NCI-H748 (cell line): ENCODE data around the gene SATB2.

Source experiments
- DNase-seq: peaks from one replicate; lab custom pipeline; 2025; ENCODE audit not compliant: unreplicated experiment; lab: John Stamatoyannopoulos, UW

Gene SATB2

DNA sequence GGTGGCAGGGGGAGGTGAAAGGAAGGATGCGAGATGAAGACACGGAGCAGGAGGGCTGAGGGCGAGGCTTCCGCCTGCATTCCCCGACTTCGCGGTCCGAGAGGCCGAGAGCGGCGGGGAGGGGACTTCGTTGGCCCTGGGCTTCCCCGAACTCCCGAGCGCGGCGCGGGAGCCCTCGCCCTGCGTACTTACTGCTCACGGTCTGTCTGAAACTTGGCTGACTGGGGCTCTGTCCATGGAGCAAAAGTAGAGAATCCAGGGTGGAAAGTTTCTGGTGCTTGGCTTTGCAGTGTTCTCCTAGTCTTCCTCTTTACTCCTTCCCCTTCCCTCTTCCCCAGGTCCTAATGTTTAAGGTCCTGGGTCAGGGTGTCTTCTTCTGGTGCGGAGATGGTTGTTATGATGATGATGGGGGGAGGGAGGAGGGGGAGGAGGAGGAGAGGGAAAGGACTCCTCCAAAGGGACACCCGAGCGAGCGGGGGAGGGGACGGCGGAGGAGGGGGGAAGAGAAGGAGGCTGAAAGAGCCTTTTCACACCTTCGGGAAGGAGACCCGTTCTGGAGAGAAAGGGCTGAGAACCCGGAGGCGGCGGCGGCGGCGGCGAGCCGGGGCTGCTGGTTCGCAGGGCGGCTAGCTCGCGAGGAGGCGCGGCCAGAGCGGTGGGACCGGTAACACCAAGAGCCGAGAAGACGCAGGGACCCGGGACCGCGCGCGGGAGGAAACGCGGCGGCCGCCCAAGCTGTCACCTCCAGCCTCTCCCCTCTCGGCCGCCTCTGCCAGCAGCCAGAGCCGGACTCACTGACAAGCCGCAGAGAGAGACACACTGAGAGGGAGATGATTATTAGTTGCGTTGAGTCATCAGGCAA, at the start of gene SATB2:
SATB2 (minus strand) TSS at position 793 of the 862 bp plus-strand sequence. CDS start 1,902 bp downstream, outside the sequence.
- DNase-seq = peak; percentile 77

DNA sequence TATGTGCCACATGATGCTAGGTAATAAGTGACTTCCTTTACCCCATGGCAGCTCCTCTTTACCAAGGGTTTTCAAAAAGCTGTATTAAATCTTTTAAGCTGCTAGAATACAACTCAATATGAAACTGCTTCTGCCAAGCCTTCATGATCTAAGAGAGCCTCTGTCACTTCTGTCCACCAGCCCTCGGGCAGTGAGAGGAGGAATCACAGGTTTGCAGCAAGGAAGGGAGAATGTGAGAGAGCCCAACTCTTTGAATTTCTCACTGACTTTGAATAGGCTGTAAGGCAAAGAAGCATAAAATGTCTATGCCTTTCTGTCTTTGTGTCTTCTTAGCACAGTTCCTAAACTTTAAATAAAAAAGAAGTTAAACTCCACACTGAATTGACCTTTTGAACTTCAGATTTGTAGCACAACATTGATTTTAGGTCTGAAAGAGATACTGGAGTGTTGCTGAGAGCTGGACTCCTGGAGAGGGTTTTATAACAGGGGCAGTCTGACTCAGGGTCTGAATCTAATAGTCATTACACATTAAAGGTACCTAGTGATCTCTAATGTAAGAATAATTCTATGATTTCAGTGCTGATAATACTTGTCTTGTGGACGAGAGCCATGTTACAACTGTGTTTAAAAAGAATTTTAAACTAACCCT, 48.1 kb upstream of the SATB2 start:
- no peak for DNase-seq

DNA sequence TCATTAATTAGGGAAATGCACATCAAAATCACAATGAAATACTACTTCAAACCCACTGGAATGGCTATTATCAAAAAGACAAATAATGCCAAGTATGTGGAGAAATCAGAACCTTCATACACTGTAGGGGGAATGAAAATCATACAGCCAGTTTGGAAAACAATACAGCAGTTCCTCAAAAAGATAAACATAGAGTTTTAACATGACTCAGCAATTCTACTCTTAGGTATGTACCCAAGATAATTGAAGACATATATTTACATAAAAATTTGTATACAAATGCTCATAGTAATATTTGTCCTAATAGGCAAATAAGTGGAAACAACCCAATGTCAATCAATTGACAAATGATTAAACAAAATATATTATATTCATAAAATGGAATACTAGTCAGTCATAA, 45.4 kb upstream of the SATB2 start:
- DNase-seq = no peak

DNA sequence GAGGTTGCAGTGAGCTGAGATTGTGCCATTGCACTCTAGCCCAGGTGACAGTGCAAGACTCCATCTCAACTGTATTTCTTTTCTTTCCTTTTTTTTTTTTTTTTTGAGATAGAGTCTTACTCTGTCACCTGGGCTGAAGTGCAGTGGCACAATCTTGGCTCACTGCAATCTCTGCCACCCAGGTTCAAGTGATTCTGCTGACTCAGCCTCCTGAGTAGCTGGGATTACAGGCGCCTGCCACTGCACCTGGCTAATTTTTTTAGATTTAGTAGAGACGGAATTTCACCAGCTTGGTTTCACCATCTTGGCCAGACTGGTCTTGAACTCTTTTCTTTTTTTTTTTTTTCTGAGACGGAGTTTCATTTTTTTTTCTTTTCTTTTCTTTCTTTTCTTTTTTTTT, 41.3 kb upstream of the SATB2 start:
- no peak for DNase-seq

DNA sequence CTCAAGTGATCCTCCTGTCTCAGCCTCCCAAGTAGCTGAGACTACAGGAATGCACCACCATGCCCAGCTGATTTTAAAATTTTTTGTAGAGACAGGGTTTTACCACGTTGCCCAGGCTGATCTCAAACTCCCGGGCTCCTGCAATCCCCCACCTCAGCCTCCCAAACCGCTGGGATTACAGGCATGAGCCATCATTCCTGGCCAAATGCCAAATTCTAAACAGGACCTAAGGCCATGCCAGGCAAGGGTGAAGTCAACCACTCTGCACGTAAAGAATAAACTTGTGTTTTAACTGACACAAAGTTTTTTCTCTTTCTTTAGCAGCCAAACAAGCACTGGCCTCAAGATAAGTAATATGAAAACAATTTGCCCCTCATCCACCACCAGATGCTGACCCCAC, 37.4 kb upstream of the SATB2 start:
- peak; percentile 13 for DNase-seq

DNA sequence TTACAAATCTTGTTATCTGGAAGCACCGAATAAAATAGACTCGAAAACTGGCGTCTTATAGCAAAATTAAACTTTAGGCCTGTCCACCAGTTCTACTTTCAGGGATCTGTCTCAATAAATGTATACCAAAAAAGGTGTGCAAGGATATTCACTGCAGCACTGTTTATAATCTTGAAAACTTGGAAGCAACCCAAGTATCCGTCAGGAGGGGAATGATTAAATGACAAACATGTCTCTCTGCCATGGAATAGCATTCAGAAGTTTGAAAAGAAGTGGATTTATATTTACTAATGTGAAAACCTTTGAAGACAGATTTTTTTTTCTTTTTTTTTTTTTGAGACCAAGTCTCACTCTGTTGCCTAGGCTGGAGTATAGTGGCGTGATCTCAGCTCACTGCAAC, 32.3 kb upstream of the SATB2 start:
- DNase-seq = peak; percentile 17

DNA sequence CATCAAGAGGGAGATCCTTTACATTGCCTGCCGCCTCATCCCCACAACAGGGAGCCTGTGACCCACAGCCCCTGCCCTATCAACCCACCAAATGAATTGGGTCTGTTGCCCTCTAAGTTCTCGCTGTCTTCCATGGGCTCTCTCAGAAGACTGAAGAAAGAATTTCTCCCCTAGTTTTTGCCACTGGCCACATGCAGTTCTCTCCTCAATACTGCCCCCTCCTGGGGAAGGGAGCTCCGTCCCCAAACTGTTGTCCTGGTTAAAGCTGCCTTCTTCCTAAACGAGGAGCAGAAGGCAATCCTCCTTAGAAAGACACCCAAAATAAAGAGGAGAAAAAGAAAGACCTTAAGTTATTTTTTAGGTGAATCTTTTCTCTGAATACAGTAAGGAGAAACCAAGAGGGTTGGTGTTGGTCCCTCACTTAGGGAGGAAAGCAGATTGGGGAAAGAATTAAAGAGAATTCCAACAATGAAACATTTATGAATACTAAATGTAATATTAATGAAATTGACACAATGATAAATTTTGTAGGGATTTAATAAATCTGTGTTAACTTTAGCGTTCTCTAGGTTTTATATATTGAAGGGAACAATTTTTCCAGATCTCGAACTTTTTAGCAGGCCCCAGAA, 31.1 kb upstream of the SATB2 start:
- DNase-seq = peak; percentile 61

DNA sequence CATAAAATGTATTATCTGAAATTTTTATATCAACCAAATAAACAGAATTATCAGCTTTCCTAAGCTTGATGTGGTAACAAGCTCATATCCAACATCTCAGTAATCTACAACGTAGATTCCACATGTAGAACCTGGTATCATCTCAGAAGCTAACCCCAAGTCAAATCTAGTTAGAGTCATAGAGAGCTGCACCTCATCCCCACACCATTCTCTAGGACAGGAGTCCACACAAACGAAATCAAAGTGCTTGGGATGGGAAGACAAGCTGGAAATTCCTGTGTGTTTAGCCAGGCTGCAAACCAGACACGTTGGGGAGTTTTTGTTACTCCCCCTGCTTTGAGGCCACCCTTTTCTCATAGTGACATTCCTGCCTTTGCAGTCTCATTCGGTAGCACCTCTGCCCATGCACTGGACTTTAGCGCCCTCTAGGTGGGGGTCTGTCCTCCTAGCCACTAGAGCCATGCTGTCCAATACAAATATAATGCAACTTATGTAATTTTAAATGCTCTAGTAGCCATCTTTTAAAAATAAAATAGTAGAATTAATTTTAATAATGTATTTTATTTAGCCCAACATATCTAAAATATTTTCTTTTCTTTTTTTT, 28.1 kb upstream of the SATB2 start:
- DNase-seq = peak; percentile 80

DNA sequence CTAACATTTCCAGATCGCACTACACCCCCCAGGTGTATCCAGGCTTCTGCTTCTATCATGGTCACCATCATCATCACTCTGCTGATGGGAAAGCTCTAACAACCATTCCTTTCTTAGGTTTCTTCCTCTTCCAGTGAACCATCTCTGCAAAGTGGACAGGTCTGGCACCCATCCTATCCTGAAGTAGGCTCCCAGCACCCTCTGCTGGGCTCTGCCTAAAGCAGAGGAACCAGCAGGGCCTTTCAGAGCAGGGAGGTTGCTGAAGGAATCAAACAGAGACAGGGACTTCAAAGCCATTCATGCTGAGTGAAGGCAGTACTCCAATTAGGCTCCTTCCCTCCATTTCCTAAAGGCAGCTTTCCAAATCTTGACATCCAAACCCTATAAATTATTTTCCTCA, 27.2 kb upstream of the SATB2 start:
- peak; percentile 58 for DNase-seq

DNA sequence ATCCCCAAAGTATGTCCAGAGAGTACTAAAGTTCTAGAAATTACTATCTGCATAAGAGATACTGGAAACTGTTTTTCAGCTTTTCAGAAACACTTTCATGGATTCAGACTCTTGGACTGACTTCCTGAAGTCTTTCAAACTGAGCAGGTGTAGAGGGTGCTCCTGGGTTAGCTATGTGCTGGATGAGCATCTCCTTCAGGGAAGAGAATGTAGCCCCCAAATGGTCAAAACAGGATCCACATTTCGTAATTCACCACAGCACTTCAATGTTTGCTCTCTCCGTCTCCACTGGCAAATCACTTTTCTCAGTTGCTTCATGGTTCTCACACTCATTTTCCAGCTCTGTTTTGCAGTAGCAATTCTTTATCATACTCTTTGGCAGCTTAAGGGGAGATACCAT, 23.2 kb upstream of the SATB2 start:
- no peak for DNase-seq

DNA sequence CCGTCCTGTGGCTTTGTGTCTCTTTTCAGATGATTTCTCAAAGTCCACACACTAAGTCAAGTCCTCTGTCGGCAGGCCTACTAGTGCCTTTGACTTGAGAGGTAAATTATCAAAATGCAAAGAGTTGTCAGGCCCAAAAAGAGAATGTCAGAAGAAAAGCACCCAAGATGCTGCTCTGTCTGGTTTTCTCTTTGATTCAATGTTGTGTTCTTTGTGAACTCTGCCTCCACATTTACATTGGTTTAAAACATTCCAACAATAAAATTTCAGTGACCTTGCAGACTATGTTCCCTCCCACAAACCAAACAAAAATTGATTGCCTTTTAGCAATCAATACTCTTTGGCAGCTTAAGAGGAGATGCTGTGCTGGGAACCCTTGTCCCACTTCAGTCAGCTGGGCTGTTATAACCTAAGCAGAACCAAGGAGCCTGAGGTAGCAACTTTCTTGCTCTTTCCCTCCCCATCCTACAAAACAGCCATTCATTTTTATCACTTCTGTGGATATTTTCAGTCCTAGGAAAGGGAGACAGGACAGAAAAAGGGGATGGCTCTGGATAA, 19.6 kb upstream of the SATB2 start:
- no peak for DNase-seq

DNA sequence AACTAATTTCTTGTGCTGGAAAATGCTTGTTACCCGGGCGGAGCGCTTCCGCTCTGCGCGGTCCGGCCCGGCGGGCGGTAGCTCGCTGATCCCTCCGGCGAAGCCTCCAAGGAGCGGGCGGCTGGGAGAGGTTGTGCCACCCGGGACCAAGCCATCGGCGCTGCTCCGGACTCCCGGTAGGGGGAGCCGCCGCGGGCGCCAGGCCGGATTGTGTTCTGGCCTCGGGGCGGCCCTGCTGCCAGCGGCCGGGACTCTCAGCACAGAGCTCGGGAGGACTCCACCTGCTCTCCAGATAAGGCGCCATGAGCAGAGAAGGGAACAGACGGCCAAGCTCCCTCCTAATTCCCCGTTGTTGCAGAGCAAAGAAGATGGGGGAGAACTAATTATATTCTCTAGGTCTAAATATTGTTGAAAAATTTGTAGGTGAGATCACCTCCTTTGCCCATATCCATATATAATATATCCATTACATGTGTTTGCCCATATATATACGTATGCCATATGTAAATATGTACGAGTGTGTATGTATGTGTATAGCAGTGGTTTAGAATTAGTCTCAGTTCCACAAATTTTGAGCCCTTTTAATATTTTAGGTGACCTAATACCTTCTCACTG, 13.8 kb upstream of the SATB2 start:
- DNase-seq = peak; percentile 89

DNA sequence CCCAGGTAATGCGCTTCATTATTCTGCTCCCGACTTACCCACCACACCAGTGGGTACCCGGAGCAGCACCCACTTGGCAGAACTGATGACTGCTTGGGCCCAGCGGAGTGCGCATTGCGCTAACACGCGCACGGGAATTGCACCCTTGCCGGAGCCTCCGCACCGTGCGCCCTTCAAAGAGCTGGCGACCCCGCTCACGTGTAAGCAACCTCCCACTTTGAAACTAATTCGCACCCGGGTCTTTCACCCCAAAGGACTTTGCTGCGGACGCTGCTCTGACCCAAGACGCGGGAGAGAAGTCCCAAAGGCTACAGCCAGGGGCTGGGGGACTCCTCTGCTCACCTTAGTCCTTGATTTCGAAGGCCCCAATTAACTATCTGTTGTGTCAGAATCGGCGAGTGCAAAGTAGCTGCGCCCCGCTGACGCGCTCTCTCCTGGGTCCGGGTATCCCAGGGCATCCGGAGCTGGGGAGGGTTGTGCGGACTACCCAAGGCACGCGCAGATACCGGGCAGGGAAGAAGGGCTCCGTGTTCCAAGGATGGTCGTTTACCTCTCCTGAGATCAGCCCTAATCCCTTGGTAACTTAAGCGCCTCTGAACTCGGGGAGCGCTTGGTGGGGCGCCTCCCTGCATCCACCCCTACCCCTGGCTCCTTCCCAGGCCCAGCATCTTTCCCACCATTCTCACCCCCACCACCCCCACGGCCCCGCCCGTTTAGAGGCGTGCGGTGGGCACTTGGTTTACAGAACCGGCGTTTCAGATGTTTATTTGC, 13.1 kb upstream of the SATB2 start:
- no peak for DNase-seq

DNA sequence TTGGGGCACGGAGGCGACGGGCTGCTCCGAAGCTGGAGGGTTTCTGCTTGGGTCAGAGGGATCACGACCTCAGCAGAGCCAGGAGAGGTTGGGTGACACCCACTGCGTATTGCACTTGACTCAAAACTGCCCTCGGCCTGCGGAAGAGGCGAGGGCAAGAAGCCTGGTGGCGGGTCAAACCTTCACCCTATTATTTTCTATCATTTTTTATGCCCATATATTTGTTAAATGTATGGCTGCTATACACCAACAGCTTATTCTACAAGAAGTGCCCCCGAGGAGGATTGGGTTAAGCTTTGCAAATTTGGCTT, 12.6 kb upstream of the SATB2 start:
- no peak for DNase-seq

DNA sequence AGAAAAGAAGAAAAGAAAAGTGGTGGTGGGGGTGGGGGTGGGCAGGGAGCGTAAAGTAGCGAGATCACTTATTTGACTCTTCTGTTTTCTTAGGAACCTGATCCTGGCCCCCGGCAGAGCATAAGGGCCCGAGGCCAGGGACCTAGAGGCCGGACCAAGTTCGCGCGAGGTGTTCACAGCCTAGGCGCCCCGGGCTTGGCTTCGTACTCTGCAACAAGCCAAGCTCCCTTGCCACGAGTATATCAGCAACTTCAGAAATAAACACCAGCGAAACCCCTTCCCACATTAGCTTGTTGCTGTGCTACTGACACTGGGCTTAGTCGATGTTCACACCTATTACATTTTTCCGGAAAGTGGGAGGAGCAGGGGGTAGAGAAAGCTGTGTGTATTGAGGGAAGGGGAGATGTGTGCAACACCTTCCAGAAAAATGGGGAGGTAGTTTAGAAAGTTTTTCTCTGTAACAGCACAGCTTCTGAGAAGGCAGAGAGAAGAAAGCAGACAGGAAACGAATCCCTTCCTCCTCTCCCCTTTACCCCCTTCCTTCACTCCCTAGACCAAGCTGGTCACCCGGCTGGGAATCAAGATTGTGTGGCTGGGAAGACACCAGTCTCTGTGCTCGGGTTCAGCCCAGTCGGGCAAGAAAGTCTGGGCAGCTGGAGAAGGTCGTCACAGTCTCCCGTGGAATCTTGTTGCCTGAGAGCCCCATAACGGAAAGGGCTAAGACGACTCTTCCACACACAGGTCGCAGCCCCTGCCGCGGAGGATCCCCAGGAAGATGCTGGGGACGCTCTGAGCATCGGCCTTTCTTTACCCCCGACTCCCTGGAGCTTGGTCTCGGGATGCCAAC, 12.0 kb upstream of the SATB2 start:
- no peak for DNase-seq

DNA sequence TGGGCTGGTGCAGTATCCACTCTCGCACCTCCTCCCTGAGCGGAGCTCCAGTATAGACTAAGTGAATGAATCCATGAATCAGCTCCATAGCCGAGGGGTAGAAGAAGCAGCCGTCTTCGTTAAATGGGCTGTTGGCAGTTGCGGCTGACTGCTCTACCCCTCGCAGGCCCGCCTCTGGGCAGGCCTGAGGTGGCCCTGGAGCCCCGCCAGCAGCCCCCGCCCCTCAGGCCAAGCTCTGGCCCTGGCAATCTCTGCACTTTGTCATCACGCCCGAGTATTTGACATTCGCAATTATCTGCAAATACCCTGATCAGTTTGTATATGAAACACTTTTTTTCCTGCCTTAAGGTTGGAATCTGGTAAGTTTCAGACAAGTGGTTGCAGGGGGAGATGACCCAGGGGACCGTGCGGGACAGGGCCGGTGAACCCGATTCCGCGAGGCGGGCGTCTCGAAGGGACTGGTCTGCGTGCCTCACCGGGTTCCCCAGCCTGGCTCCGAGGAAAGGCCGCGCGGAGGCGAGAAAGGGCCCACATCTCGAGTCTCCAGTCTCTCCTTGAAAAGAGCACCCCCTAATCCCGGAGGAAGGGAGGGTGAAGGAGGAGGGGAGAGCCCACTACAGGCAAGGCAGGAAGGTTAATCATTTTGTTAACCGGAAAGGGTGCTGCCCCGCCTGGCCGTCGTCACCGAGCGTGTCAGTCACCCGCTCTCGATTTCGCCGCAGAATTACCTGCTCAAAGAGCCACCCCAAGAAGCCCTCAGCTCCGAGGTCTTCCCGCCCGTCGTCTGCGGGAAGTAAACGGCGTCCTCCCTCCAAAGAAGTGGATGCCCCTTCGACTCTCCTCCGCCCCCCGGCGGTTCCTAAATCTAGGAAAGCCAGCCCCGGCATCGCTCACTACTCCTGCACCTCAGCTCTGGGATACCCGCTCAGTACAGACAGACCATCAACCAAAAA, 11.1 kb upstream of the SATB2 start:
- no peak for DNase-seq

DNA sequence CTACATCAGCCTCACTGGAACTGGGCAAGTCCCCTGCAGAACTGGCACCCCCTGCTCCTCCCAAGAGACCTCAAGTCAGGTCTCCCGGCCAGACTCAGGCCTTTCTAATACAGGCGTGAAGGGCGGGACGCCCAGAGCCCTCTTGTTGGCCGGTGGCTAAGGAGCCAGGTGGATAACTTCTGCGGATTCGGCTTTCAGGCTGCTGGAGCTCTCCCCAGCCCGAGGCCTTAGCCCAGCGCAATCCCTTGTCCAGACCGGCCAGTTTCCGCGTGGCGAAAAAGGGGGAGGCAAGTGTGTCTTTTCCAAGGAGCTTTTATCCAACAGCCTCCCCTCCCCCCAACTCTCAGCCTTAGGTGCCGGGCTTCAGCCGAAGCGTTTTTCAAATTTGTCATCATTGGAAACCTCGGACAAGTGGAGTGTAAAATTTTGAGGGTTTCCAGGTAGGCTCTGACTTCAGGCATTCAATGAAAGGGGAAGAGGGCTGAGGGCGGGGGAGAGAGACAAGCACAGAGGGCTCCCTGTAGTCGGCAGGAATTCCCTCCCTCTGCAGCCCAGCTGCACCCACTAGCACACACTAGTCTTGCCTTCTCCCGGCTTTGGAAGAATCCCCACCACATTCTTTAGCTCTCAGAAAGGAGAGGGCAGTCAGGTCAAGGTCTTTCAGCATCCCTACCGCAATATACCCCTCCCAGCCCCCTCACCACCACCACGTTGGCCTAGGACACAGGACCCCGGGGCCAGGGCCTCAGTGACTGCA, 9.5 kb upstream of the SATB2 start:
- no peak for DNase-seq

DNA sequence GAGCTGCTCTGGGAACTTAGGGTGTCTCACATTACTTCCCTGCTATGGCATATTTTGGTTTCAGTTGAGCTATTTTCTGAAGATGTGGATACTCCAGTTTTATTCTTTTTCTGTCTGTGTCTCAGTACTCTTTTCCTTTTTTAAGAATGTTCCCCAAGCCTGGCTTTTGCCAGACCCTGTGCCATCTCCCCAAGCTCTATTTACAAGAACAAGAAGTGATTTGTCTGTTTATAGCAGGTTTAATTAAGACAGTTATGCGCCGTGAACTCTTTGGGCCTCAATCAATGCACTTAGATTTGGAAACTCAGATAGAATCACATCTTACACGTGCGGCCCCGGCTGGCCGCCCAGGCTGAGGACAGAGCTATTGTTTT, 8.9 kb upstream of the SATB2 start:
- DNase-seq = no peak
